Measurements from ENCODE around the gene C9orf43. TPM values are rescaled to one million over a fixed set of nuclear protein-coding genes. Genes with fewer than 3 reads are reported as not detected.
"Not testable (repeated sequence)": the region's sequence is repeated elsewhere in the genome, so short reads cannot be mapped to it uniquely, and the experiment has no call there.

C9orf43 gene
- total RNA-seq, 1 donor from 2014 or later = 0.96 TPM

DNA sequence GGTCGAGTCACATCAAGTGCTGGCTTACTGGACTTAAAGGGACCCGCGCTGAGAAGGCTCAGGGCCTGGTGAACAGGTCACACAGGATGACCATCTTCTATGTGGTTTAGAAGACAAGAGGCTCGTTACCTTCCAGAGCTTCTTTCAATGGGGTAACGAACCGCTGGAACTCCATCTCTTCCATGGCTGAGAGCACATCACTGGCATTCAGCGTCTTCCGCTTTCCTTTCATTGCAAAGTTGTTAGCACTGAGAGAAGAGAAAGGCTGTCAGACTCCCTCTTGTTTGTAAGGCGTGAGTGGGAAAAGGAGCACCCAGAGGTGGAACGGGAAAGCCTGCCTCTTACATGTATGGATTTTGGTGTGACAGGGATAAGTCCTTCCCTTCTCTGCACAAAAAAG lies 1.1 kb upstream of the C9orf43 start:
- DNase-seq (ENCODE audit: low spot score) (no peak), ATAC-seq (no peak)

DNA sequence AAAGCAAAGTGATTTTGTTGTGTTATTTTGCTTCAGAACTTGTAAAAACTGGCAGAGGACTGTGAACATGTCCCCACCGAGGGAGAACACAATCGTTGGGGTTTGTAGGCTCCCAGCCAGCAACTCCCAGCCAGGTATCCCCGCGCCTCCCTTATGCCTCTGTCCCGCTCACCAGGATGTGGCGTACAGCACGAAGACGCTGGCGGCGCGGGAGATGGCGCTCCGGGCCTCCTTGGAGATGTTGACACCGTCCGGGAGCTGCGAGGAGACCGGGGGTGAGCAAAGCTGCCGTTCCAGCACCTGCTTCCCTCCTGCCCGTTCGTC lies 702 bp upstream of the C9orf43 start:
- no peak for ATAC-seq
- DNase-seq (ENCODE audit: low spot score) = no peak

DNA sequence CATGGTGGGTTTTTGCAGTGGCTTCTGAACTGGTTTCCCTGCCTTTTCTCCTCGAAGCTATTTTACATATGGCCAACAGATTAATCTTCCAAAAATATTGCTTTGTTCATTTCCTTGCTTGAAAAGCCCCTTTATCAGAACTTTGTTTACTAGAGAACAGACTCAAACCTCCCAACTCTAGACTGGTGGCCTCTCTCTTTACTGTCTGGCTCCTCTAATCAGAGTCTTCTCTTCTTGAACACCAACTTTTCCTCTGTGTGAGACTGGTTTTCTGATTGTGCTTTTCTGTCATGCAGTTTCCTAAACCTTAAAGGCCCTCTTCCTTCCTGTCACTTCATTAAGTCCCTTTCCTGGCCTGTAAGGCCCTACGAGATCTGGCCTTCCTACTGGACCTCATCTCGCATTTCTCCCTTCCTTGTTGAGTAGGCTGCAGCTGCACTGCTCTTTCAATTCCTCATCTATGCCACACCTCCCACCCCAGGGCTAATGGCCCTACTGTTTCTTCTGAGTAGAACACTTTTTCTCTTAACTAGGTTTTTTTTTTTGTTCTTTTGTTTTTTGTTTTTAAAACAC lies 5.7 kb downstream of the C9orf43 start:
- no peak for DNase-seq (ENCODE audit: low spot score)

DNA sequence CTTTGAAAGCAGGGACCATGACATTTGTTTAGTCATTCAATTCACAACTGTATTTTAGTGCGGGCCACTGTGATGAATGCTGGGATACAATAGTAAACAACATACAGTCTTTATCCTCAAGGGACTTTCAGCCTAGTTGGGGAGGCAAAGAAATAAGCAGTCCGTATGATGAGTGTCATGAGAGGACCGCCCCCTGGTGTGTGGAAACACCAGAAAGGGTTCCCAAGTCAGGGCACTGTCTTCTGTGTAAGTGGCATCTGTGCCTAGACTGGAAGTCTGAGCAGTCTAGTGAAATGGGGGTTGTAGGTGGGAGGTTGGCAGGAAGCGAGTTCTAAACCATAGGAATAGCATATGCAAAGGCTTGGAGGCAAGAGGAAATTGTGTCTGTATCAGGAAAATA lies 6.8 kb downstream of the C9orf43 start:
- DNase-seq (ENCODE audit: low spot score) (no peak), ATAC-seq (no peak)

More for the DNA sequence above, 5.7 kb downstream of the C9orf43 start:
- peak; percentile 50 for ATAC-seq

DNA sequence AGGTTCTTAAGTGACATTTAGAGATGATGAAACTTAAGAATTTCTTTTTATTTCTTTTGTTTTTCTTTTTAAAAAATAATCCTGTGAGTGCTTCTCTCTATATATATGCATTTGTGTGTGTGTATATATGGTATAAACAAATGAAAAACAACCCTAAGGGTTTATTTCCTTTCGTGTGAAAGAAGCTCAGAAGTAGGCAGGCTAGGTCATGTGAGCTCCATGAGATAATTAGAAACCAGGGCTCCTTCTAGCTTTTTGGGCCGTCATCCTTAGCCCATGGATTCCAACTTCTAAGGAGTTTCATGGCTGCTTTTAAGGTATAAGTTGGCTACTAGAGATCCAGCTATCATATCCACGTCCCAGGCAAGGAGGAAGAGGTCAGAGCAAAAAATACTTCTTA lies 11.2 kb downstream of the C9orf43 start:
- ATAC-seq = no peak
- no peak for DNase-seq (ENCODE audit: low spot score)

DNA sequence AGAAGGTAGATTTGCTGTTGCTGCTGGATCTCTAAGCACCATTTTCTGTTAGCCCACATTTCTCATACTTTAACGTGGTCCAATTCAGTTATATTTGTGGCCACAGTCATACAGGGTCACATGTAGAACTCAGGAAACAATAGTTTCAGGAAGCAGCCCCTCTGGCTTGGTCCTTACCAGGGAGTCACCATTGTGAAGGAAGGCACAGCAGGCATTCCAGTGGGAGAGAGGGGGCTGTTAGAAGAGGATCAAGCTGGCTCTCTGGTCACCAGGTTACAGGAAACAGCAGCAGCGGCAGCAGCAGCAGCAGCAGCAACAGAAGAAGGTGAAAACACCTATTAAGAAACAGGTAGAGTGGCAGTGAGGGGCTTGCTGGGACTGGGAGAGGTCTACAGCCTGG lies 14.5 kb downstream of the C9orf43 start:
- ATAC-seq (no peak), DNase-seq (ENCODE audit: low spot score) (no peak)

DNA sequence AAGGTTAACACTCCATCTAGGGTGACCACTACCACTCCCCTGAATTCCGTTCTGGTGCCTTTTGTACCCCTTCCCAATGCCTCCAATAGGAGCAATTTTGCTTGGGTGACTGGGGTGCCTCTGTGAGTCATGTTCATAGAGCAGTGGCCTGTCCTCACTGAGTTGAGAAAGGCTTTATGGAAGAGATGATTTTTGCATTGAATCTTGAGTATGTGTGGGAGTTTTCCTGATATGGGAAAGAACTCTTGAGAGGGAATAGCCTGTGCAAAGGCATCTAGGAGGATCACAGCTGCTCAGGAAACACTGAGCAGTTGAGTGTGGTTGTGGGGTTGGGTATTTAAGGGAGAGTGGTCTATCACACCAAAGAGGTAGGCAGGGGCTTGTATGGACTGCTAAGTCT lies 16.2 kb downstream of the C9orf43 start:
- ATAC-seq = no peak
- DNase-seq (ENCODE audit: low spot score) = no peak

DNA sequence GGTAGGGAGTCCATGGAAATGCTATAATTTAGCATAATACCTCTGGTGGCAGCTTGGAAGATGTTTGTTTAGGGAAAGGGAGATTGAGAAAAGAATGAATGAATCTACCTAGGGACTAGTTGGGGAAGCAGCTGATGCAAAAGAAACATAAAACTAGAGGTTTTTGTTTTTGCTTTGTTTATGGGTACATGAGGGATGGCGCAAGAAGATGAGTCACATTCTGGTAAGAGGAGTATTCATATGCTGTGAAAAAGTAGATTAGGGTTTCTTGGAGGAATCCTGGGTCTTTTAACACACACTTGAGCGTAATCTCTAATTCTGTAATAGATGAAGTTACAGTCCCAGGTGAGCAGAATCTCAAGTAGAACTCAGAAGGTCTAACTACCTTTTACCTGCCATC lies 17.1 kb downstream of the C9orf43 start:
- DNase-seq (ENCODE audit: low spot score) (no peak), ATAC-seq (no peak)

DNA sequence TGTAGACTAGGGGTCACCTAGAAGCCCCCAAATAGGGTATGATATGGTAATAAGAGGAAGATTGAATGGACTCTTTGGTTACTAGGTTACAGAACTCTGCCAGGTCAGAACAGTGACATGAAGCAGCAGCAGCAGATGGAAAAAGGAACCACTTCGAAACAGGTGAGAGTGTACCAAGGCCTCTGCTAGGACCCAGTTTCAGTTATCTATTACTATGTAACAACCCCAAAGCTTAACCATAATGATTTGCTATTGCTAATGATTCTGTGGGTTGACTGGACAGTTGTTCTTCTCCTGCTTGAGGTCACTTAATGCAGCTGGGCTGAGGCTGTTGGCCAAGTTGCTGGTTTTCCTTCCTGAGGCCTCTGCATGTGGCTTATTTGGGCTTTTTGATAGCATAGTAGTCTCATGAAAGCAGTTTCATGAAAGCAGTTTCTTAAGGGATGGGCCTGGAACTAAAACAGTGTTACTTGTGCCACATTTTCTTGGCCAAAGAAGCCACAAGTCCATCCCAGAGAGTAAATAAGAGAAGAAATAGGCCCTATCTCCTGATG lies 17.6 kb downstream of the C9orf43 start:
- ATAC-seq (no peak), DNase-seq (ENCODE audit: low spot score) (no peak)

DNA sequence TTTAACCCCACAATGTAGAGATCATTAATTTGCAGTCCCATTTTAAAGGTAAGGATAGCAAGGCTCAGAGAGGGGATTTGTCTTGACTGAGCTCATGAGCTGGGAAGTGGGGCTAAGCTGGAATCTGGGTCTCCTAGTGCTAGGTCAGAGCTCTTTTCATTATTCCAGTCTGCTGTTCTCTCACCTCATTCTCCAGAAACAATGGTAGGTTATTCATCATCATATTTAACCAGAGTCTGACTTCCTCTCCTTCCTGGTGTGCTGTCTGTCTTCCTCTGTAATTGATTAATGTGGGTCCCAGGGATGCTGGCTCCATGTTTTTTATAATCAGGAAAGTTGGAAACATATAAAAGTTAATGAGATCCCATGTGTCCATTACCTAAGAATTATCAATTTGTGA lies 20.6 kb downstream of the C9orf43 start:
- DNase-seq (ENCODE audit: low spot score) (no peak), ATAC-seq (no peak)

DNA sequence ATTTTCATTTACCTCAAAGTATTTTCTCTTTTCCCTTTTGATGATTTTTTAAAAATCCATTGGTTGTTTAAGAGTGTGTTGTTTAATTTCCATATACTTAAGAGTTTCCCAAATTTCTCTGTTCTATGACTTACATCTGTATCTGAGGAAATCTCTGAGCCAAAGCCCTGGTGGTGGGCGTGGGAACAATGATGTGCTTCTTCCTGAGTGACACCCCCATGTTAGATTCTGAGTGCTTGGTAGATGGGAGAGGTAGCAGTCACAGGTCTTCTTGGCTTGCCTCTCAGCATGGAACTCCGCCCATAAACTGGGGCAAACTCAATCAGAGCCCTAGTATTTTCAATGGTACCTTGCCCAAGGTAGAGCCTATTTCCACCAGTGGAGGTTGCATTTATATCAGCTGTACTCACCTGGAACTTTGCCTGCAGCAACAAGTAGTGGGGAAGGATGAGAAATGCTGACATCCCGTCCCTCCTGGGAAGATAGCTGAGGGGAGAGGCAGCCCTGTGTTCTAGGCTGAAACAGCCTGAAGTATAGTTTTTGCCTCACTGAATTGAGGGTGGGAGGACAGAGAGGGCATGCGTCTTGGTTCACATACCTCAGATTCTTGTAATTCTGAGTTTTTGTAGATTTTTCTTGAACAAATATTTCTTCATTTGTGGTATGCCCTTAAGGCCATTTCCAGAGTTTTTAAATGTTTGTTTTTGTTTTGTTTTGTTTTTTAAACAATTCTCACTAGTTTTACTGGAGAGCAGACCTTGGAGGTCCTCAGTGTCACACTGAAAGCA lies 26.4 kb downstream of the C9orf43 start:
- DNase-seq (ENCODE audit: low spot score) = no peak
- no peak for ATAC-seq

DNA sequence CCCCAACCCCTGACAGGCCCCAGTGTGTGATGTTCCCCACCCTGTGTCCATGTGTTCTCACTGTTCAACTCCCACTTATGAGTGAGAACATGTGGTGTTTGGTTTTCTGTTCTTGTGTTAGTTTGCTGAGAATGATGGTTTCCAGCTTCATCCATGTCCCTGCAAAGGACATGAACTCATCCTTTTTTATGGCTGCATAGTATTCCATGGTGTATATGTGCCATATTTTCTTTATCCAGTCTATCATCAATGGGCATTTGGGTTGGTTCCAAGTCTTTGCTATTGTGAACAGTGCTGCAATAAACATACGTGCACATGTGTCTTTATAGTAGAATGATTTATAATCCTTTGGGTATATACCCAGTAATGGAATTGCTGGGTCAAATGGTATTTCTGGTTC lies 27.2 kb downstream of the C9orf43 start:
- not testable (repeated sequence) for ATAC-seq; DNase-seq (ENCODE audit: low spot score)

DNA sequence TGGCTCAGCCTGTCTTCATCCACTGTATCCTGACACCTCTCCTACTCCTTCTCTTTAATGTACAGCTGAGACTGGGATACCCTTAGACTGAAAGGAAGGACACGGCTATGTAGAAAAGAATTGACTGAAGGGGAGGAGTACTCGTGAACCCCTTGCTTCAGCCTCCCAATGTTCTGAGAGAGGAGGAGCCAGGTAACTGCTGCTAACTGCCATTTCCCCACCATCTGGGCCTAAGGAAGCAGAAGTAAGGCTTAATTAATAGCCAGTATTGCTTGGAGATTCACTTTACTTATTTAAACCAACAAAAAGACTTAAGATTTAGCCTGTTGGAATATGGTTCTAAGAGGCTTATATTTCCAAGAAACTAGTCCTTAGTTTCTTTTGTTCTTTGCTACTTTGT lies 34.2 kb downstream of the C9orf43 start:
- no peak for ATAC-seq

DNA sequence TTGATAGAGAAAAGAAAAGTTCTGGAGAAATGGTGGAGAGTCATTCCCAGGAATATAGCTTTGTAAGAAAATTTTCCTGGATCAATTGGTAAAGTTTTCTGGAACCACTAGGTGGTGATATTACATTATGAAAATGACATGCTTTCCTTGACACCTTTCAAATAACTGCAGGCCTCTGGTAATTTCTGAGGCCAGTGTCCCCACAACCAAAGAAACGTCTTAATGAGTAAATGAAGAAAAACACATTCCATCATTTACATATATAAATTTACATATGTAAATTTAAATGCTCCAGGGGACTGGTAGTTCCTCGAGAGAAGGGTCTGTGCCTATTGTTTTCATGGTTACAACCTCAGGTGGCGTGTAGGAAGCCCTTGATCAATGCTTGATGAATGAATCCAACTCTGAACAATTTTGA lies 35.8 kb downstream of the C9orf43 start:
- DNase-seq (ENCODE audit: low spot score) (no peak), ATAC-seq (peak; percentile 90)

More for the DNA sequence above, 34.2 kb downstream of the C9orf43 start:
- no peak for DNase-seq (ENCODE audit: low spot score)

DNA sequence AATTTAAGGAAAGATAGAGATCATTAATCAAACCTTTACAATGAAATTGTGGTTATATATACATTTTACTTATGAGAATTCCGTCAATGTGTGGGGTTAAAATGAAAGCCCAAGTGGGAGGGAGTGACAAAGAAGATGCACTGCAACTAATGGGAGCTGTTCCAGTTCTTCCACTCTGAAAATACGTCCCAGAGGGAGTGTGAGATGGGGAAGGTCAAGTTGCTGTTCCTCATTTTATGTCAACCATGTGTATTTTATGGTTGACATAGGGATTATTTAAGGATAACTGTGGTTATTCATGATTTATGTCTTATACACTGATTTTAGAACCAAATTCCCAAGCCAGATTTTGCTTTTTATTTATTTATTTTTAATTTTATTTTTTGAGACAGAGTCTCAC lies 38.8 kb downstream of the C9orf43 start:
- no peak for DNase-seq (ENCODE audit: low spot score)
- ATAC-seq = no peak

DNA sequence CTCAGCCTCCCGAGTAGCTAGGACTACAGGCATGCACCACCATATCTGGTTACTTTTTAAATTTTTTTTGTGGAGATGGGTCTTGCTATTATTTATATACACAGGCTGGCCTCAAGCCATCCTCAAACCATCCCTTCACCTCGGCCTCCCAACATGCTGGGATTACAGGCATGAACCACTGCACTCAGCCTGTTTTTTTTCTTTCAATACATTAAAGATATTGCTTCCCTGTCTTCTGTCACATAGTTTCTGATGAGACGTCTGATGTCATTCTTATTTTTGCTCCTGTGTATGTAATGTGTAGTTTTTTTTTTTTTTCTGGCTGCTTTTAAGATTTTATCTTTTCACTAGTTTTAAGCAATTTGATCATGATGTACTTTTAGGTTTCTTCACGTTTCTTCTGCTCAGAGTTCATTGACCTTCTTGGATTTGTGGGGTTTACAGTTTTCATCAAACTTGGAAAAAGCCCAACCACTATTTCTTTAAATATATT lies 41.6 kb downstream of the C9orf43 start:
- no peak for ATAC-seq
- DNase-seq (ENCODE audit: low spot score) = no peak

DNA sequence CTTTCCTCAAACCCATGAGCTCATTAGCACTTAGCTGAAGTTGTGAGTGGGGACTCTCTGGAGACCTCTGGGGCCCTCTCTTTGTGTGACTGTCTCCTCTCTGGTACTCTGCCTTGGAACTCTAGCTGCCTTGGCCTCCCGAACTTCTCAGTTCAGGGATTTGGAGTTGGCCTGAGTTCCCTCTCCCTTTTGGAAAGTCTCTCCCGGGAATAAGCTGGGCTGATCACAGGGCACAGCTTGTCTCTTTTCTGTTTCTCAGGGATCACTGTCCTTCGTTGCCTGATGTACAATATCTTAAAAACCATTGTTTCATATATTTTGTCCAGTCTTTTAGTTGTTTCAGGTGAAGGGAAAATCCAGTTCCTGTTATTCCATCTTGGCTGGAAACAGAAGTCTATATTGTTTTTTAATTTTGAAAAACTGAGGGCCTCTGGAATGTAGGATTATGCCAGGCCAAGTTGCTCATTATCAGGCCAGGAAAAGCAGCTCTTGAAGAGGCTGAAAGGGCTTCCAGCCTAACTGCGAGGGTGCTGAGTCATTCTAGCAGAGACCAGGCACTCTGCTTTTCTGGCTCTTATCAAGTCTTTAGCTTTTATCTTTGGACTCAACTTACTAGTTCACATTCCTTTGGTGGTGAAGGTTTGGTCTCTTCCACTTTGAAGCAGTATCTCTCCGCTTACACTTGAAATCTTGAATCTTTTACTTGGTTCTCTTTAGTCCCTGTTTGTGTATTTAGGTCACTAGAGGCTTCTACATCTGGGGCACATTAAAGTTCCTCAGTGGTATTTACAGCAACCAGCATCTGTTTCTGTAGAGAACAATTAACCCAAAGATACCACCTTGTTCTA lies 44.6 kb downstream of the C9orf43 start:
- no peak for DNase-seq (ENCODE audit: low spot score)
- peak; percentile 79 for ATAC-seq

DNA sequence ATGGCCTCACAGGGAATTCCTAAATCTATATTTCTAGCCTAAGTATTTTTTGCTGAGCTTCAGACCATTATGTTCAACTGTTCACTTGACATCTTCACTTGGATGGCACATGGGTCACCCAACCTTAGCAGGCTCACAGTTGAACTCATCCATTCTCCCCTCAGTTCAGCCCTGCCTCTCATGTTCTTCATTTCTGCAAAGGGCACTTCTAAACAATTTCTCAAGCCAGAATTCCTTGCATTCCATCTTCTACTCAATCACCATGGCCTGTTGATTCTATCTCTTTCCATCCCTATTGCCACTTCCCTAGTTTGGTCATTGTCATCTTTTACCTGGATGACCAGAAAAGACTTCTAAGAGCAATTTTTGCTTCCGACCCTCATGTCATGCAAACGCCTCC lies 45.7 kb downstream of the C9orf43 start:
- no peak for ATAC-seq
- no peak for DNase-seq (ENCODE audit: low spot score)

DNA sequence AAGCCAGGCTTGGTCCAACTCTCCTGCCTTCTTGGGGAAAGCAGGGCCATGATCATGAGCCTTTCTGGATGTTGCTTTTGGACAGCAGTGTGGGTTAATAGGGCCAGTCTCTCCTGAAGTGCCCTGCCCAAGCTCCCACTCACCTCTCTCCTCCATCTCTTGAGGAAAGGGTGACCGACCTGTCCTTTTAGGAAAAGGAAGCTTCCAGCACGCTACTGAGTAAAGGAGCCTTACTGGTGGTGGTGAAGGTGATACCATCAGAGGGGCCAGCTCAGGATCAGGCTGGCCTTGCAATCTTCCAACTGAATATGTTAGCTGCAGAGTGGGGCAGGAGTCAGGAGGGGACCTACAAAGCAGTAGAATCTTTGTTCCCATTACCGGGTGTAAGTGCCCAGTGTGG lies 50.7 kb downstream of the C9orf43 start:
- no peak for DNase-seq (ENCODE audit: low spot score)
- ATAC-seq = no peak

DNA sequence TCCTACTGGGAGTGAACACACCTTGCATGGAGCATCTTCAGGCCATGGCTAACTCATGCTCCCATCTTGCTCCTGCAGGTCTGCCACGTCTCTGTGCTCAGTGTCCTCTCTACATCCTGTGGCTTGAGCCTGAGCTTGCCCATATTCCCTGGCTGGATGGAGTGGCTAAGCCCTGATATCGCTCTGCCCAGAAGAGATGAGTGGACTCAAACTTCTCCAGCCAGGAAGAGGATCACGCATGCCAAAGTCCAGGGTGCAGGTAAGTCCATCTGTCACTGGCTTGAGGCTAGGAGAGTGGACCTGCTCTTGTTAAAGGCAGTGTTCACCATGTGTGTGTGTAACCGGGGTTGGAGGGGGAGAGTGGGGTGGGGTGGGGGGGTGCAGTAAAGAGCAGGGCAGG lies 51.4 kb downstream of the C9orf43 start:
- ATAC-seq = peak; percentile 51
- DNase-seq (ENCODE audit: low spot score) = peak; percentile 58

DNA sequence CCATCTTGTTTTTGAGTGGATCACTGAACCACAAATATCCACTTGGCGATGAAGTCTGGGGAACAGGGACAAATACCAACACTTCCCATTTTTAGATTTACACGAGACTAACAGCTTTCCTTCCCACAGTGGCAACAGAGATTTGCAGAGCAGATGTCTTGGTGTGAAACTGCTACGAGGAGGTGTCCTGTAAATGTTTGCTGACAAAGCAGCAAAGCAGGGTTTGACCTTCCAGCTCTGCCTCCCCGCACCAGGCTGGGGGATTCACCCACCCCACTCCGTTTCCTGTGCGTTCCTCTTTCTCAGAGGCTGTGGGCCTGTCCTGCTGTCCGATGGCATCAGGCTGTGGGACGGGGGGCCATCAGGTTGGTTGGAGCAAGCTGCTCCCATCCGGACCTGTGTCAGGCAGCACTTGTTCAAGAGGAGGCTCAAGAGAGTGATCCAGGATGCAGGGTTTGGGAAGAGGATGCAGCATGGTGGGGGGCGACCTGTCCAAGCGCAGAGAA lies 52.3 kb downstream of the C9orf43 start:
- ATAC-seq = no peak

More for the DNA sequence above, 52.3 kb downstream of the C9orf43 start:
- DNase-seq (ENCODE audit: low spot score) = no peak
